WTC11 (cell line): ENCODE results near the gene TIMELESS.

Experiments used
- ESRRA ChIP-seq: sonication (generic); formaldehyde crosslinking; IDR thresholded peaks from 2 replicates; pipeline ENCODE4 v1.8.1; 2022; ENCODE audit warnings: mild to moderate bottlenecking, missing genetic modification reagents, borderline replicate concordance
- NR3C1 ChIP-seq: sonication (generic); formaldehyde crosslinking; conservative IDR thresholded peaks from 2 replicates; pipeline ENCODE4 v1.8.1; 2023; ENCODE audit warnings: low read depth, mild to moderate bottlenecking, missing genetic modification reagents
- TP53 ChIP-seq: sonication (generic); formaldehyde crosslinking; IDR thresholded peaks from 2 replicates; pipeline ENCODE4 v1.8.1; 2023; ENCODE audit warnings: mild to moderate bottlenecking, missing genetic modification reagents
- ZNF121 ChIP-seq: sonication (generic); formaldehyde crosslinking; IDR thresholded peaks from 2 replicates; pipeline ENCODE4 v1.8.0; 2023; ENCODE audit warnings: missing genetic modification reagents
- TF ChIP-seq, protein P1 (sequence below): fragments of 200-600 bp; IDR thresholded peaks from 2 replicates; pipeline ENCODE4 v1.8.0; 2022; ENCODE audit warnings: antibody characterized with exemption
- TF ChIP-seq, protein P2 (sequence below): sonication (generic); formaldehyde crosslinking; IDR thresholded peaks from 2 replicates; pipeline ENCODE4 v1.8.1; 2022; ENCODE audit warnings: mild to moderate bottlenecking, missing genetic modification reagents, moderate library complexity, borderline replicate concordance
- TF ChIP-seq, protein P3 (sequence below): sonication (generic); formaldehyde crosslinking; IDR thresholded peaks from 2 replicates; pipeline ENCODE4 v1.8.0; 2022; ENCODE audit warnings: mild to moderate bottlenecking, missing genetic modification reagents

DNA sequence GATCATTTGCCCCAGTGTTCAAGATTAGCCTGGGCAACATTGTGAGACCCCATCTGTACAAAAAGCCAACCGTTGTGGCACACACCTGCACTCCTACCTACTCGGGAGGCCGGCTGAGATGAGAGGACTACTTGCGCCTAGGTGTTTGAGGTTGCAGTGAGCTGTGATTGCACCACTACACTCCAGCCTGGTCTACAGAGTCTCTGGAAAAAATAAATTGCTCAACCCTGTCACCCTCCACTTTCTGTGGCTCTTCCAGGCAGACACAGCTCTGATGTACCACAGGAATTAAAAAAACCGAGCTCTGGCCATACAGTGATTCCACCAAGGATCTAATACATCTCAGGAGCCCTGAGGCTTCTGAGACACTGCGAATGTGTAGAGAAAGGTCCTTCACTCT, 14.4 kb downstream of the TIMELESS start:
- TF ChIP-seq, protein P1, sequence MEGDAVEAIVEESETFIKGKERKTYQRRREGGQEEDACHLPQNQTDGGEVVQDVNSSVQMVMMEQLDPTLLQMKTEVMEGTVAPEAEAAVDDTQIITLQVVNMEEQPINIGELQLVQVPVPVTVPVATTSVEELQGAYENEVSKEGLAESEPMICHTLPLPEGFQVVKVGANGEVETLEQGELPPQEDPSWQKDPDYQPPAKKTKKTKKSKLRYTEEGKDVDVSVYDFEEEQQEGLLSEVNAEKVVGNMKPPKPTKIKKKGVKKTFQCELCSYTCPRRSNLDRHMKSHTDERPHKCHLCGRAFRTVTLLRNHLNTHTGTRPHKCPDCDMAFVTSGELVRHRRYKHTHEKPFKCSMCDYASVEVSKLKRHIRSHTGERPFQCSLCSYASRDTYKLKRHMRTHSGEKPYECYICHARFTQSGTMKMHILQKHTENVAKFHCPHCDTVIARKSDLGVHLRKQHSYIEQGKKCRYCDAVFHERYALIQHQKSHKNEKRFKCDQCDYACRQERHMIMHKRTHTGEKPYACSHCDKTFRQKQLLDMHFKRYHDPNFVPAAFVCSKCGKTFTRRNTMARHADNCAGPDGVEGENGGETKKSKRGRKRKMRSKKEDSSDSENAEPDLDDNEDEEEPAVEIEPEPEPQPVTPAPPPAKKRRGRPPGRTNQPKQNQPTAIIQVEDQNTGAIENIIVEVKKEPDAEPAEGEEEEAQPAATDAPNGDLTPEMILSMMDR: no peak
- TF ChIP-seq, protein P2, sequence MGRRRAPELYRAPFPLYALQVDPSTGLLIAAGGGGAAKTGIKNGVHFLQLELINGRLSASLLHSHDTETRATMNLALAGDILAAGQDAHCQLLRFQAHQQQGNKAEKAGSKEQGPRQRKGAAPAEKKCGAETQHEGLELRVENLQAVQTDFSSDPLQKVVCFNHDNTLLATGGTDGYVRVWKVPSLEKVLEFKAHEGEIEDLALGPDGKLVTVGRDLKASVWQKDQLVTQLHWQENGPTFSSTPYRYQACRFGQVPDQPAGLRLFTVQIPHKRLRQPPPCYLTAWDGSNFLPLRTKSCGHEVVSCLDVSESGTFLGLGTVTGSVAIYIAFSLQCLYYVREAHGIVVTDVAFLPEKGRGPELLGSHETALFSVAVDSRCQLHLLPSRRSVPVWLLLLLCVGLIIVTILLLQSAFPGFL (CRISPR knock-in tag): no peak
- TF ChIP-seq TP53 (CRISPR knock-in tag) (no peak), ESRRA (CRISPR knock-in tag) (no peak), ZNF121 (CRISPR knock-in tag) (no peak), NR3C1 (CRISPR knock-in tag) (no peak)
- TF ChIP-seq, protein P3, sequence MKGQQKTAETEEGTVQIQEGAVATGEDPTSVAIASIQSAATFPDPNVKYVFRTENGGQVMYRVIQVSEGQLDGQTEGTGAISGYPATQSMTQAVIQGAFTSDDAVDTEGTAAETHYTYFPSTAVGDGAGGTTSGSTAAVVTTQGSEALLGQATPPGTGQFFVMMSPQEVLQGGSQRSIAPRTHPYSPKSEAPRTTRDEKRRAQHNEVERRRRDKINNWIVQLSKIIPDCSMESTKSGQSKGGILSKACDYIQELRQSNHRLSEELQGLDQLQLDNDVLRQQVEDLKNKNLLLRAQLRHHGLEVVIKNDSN (CRISPR knock-in tag): no peak
